ENCODE measurements around the gene CD6.

DNA sequence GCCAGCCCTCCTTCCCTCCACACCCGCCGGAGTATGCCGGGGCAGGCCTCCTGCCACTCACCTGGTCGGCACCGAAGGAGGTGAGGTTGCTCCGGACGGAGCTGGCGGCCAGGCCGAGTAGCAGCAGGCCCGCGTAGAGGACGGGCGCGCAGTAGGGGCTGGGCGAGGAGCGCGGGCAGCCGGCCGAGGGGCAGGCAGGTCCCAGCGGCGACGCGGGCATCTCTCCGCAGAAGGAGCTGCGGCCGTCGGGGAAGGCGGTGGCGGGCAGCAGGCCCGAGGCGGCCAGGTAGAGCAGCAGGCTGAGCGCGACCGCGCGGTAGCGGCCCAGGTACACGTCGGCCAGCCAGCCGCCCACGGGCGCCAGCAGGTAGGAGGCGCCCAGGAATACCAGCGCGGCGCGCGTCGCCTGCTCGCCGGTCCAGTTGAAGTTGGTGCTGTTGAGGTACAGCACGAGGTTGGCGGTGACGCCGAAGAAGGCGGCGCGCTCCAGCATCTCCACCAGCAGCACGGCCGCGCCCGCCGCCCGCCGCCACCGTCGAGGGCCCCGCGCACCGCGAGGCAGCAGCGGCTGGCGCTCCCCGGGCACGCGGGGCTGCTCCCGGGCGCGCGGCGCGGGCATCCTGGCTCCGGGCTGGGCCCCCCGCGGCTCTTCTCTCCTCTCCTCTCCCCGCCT, 20.4 kb upstream of the CD6 start:
- TF ChIP-seq, protein P1, sequence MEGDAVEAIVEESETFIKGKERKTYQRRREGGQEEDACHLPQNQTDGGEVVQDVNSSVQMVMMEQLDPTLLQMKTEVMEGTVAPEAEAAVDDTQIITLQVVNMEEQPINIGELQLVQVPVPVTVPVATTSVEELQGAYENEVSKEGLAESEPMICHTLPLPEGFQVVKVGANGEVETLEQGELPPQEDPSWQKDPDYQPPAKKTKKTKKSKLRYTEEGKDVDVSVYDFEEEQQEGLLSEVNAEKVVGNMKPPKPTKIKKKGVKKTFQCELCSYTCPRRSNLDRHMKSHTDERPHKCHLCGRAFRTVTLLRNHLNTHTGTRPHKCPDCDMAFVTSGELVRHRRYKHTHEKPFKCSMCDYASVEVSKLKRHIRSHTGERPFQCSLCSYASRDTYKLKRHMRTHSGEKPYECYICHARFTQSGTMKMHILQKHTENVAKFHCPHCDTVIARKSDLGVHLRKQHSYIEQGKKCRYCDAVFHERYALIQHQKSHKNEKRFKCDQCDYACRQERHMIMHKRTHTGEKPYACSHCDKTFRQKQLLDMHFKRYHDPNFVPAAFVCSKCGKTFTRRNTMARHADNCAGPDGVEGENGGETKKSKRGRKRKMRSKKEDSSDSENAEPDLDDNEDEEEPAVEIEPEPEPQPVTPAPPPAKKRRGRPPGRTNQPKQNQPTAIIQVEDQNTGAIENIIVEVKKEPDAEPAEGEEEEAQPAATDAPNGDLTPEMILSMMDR (IDR thresholded peaks at IDR 0.05; ENCODE audit: control extremely low read depth in 1 of 3, insufficient read depth in 1 of 3, low read depth in 1 of 3, low read length in 3 of 3) = no peak
- no peak; the same call in 1 of the 2 replicates for TF ChIP-seq POLR2AphosphoS5 (IDR thresholded peaks at IDR 0.05; ENCODE audit: low read depth, low read length)
- no peak for TF ChIP-seq CBX5 (IDR thresholded peaks at IDR 0.05; ENCODE audit: low read depth, low read length)
- no peak for TF ChIP-seq EZH2 (IDR thresholded peaks at IDR 0.05; ENCODE audit: low read depth, low read length, severe bottlenecking)
- 0 out of 3 replicates have a peak, but pooled peaks of 1 of the 2 experiments have one; percentile 34 for TF ChIP-seq POLR2A (IDR thresholded peaks at IDR 0.05; ENCODE audit: control extremely low read depth in 1 of 2, low read depth in 2 of 2, low read length in 2 of 2)
- TF ChIP-seq, protein P2, sequence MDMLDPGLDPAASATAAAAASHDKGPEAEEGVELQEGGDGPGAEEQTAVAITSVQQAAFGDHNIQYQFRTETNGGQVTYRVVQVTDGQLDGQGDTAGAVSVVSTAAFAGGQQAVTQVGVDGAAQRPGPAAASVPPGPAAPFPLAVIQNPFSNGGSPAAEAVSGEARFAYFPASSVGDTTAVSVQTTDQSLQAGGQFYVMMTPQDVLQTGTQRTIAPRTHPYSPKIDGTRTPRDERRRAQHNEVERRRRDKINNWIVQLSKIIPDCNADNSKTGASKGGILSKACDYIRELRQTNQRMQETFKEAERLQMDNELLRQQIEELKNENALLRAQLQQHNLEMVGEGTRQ (IDR thresholded peaks at IDR 0.05; ENCODE audit: low read length) = no peak
- no peak for TF ChIP-seq SUZ12 (IDR thresholded peaks at IDR 0.05; ENCODE audit: low read length)
- TF ChIP-seq, protein P3, sequence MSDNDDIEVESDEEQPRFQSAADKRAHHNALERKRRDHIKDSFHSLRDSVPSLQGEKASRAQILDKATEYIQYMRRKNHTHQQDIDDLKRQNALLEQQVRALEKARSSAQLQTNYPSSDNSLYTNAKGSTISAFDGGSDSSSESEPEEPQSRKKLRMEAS (IDR thresholded peaks at IDR 0.05) = peak; percentile 94
- no peak for TF ChIP-seq HDAC2 (IDR thresholded peaks at IDR 0.05; ENCODE audit: borderline replicate concordance in 1 of 2, low read depth in 2 of 2, low read length in 2 of 2)
- TF ChIP-seq ASH2L (IDR thresholded peaks at IDR 0.05; ENCODE audit: low read length) = no peak
- no peak for TF ChIP-seq YY1 (IDR thresholded peaks at IDR 0.05; ENCODE audit: low read depth, low read length)
- TF ChIP-seq SRF (IDR thresholded peaks at IDR 0.05; ENCODE audit: low read depth, low read length) = no peak

Data from H1 (cell line).